BLaER1 treated with 17β-estradiol and CSF1 and Interleukin-3, amounts not matched to agents 10 nM and 100 nM (cell line): ENCODE results near the gene PIP5KL1.

Experiments used
- H3K27ac ChIP-seq, 11 experiments: shearing (Covaris generic); formaldehyde crosslinking; 2 replicates each; pipeline ENCODE4 v1.8.1; 2022
- H3K27me3 ChIP-seq, 11 experiments: shearing (Covaris generic); formaldehyde crosslinking; 2 replicates each; pipeline ENCODE4 v1.8.1; 2022
- H3K36me3 ChIP-seq, 11 experiments: shearing (Covaris generic); formaldehyde crosslinking; 2 replicates each; pipeline ENCODE4 v1.8.1; 2022
- H3K4me1 ChIP-seq, 10 experiments: shearing (Covaris generic); formaldehyde crosslinking; 2 replicates each; pipeline ENCODE4 v1.8.1; 2022
- H3K4me2 ChIP-seq, 11 experiments: shearing (Covaris generic); formaldehyde crosslinking; 2 replicates each; pipeline ENCODE4 v1.8.1; 2022
- H3K4me3 ChIP-seq, 10 experiments: shearing (Covaris generic); formaldehyde crosslinking; 2 replicates each; pipeline ENCODE4 v1.8.1; 2022
- H3K9ac ChIP-seq, 11 experiments: shearing (Covaris generic); formaldehyde crosslinking; 2 replicates each; pipeline ENCODE4 v1.8.1; 2022
- H3K9me3 ChIP-seq, 11 experiments: shearing (Covaris generic); formaldehyde crosslinking; replicated peaks in 1 of 11; 2 replicates each; pipeline ENCODE4 v1.8.1; 2022
- H4K20me1 ChIP-seq, 11 experiments: shearing (Covaris generic); formaldehyde crosslinking; 2 replicates each; pipeline ENCODE4 v1.8.1; 2022
- Cebpa-rat ChIP-seq, 11 experiments: shearing (Covaris generic); IDR thresholded peaks; 2 replicates each; pipeline ENCODE4 v1.8.1; 2022

PIP5KL1 gene

DNA sequence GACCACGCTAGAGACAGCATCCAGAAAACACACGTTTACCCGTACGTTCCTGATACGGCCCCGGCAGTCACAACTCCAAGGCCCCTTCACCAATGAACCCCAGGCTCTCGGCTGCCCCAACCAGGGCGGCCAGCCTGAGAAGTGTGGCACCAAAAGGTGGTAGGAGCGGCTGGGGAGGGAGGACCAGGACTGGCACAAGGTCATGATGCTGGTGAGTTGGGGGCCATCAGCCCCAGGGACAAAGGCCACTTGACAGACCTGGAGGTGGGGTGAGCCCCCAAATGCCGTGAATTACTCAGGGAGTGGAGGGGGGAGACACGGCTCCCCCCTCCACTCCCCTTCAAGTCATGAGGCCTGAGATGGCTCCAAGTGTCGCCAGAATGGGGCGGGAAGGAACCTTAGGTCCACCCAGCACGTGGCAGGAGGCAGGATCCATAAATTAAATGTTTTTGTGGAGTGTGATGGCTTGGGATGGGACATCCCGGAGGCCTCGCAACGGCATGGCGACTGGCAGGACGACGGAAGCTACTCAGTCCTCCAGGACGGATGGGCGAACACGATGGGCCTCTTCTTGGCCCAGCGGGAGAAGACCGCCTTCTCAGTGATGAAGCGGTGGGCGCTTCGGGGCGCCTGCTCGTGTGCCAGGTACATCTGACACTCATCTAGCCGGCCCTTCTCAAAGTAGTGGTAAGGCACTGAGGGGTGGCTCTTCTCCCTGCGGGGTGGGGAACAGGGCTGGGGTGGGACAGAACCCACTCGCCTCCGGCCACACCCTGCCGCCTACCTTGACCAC, 22.5 kb downstream of the PIP5KL1 start:
- Histone ChIP-seq H3K27me3 (no peaks in the 10 kb centered on the region), H4K20me1 (peaks cover 0 to 45% (median 15%) of the 10 kb centered on the region in 11 experiments; a peak in 10 of 22 replicates), H3K36me3 (peaks cover 21 to 59% (median 53%) of the 10 kb centered on the region in 11 experiments), H3K4me2 (peak overlapping the region in 10 of 11 experiments; percentile 84 to 100 (median 93); a peak in 17 of 22 replicates), H3K9ac (peak overlapping the region in 8 of 11 experiments; percentile 32 to 80 (median 76); a peak in 16 of 22 replicates), H3K4me1 (peaks cover 86 to 99% (median 95%) of the 10 kb centered on the region in 10 experiments), H3K27ac (peak overlapping the region in 9 of 11 experiments; percentile 45 to 90 (median 82); a peak in 18 of 22 replicates), H3K9me3 (no peaks in the 10 kb centered on the region), H3K4me3 (no peak overlapping the region)
- no peak for TF ChIP-seq Cebpa-rat (IDR thresholded peaks at IDR 0.05)

GRCh38 chr9:127905788-127906191, 24.8 kb downstream of the PIP5KL1 start:
- H3K27me3 ChIP-seq, result no peaks in the 10 kb centered on the region
- peak overlapping the region; percentile 78 to 90 (median 83) for H3K27ac ChIP-seq
- H3K36me3 ChIP-seq, result peaks cover 0 to 37% (median 30%) of the 10 kb centered on the region in 11 experiments; a peak in 21 of 22 replicates
- peaks cover 0 to 22% (median 5%) of the 10 kb centered on the region in 11 experiments; a peak in 7 of 22 replicates for H4K20me1 ChIP-seq
- H3K4me1 ChIP-seq, result peaks cover 83 to 99% (median 94%) of the 10 kb centered on the region in 10 experiments
- TF ChIP-seq Cebpa-rat (IDR thresholded peaks at IDR 0.05), result no peak
- H3K9ac ChIP-seq, result peak overlapping the region; percentile 68 to 83 (median 75)
- H3K9me3 ChIP-seq, result no peaks in the 10 kb centered on the region
- peak overlapping the region; percentile 84 to 100 (median 93) for H3K4me2 ChIP-seq
- peak overlapping the region; percentile 5 to 69 (median 40); a peak in 13 of 20 replicates for H3K4me3 ChIP-seq

DNA sequence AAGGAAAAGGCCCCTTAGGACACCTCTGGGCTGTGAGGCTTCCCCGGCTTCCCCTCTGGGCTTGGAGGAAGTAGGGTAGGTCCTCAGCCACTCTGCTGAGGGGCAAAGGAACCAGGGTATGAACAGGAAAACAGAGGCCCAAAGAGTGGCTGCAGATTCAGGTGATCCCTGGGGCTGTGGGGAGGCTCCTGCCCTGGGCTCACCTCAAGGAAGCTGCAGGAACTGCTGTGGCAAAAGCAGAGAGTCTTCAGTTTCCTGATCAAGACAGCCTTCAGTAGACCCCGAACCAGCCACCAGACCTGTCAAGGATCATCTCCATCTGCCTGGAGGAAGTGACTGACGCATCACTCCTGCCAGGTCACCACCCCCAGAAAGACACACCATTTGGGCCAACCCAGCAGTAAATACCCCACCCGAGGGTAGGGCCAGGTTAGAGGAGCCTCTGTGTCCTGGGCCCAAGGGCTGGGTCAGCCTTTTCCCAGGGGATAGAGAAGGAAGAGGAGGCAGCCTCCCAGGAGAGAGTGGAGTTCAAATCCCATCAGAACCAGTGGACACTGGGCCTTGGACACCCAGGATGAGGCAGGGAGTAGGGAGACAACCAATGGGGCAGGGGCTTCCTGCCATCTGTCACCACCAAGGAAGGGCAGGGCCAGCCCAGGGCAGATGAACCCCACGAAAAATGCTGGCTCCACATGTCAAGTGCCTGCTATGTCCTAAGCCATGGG, 25.4 kb downstream of the PIP5KL1 start:
- peaks cover 0 to 30% (median 25%) of the 10 kb centered on the region in 11 experiments; a peak in 21 of 22 replicates for H3K36me3 ChIP-seq
- peaks cover 81 to 99% (median 94%) of the 10 kb centered on the region in 10 experiments for H3K4me1 ChIP-seq
- TF ChIP-seq Cebpa-rat (IDR thresholded peaks at IDR 0.05), result no peak
- peak overlapping the region; percentile 68 to 83 (median 75) for H3K9ac ChIP-seq
- peak overlapping the region; percentile 18 to 69 (median 40); a peak in 17 of 20 replicates for H3K4me3 ChIP-seq
- H4K20me1 ChIP-seq, result peaks cover 0 to 16% (median 0%) of the 10 kb centered on the region in 11 experiments; a peak in 5 of 22 replicates
- no peaks in the 10 kb centered on the region for H3K9me3 ChIP-seq
- H3K4me2 ChIP-seq, result peak overlapping the region; percentile 84 to 100 (median 93)
- no peaks in the 10 kb centered on the region for H3K27me3 ChIP-seq
- peak overlapping the region; percentile 78 to 90 (median 83) for H3K27ac ChIP-seq

- Histone ChIP-seq H3K9ac (peak overlapping the region; percentile 68 to 83 (median 75)), H3K27ac (peak overlapping the region; percentile 78 to 90 (median 83)), H3K4me3 (peak overlapping the region; percentile 18 to 69 (median 40); a peak in 17 of 20 replicates), H3K4me2 (peak overlapping the region; percentile 84 to 100 (median 93)), H3K36me3 (peaks cover 0 to 25% (median 19%) of the 10 kb centered on the region in 11 experiments; a peak in 21 of 22 replicates), H3K4me1 (peaks cover 81 to 99% (median 94%) of the 10 kb centered on the region in 10 experiments), H4K20me1 (peaks cover 0 to 10% (median 0%) of the 10 kb centered on the region in 11 experiments; a peak in 3 of 22 replicates), H3K9me3 (no peaks in the 10 kb centered on the region), H3K27me3 (no peaks in the 10 kb centered on the region)
- no peak for TF ChIP-seq Cebpa-rat (IDR thresholded peaks at IDR 0.05)
Measured at GRCh38 chr9:127904561-127905003, 26.0 kb downstream of the PIP5KL1 start.

DNA sequence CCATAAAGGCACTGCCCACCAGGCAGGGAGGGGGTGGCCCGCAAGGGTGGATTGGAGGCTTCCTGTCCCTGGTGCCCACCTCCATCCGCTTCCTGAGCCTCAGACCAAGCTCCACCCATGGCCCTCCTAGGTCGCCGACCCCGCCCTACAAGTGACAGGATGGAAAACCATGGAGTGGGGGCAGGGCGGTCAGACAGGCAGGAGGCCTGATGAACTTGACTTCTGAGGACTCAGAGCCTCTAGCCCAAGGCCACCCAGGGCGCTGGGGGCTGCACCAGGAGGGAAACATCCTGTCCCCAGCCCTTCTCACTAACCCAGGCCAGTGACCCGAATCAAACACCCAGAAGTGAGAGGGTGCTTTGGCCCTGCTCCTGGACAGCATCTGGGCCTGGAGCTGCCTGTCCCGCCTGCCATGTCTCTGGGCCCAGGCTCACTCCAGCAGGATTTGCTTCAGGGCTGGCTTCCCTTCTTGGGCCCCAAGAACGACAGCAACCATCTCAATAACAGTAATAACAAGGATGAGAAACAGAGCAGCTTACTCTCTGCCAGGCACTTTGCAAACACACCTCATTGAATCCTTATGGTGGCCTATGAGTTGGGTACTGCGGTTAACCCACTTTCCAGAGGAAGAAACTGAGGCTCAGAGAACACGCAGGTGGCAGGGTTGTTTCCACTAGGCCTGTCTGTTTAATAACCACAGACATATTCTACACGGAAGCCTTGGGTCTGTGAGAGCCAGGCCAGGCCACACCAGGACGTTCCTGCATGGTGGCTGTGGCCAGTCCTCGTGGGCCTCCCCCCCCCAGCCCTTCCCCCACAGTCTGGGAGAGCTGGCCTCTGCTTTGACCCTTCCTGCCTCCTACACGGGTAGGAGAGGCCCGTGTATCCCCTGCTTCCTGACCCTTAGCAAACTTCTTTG, 26.8 kb downstream of the PIP5KL1 start:
- Histone ChIP-seq H3K4me3 (peak overlapping the region in 9 of 10 experiments; percentile 18 to 69 (median 43); a peak in 15 of 20 replicates), H3K9ac (peak overlapping the region; percentile 68 to 83 (median 75)), H3K27me3 (no peaks in the 10 kb centered on the region), H3K36me3 (peaks cover 0 to 19% (median 14%) of the 10 kb centered on the region in 11 experiments; a peak in 21 of 22 replicates), H3K4me2 (peak overlapping the region; percentile 84 to 100 (median 93)), H3K27ac (peak overlapping the region; percentile 78 to 90 (median 83)), H4K20me1 (peaks cover 0 to 9% (median 0%) of the 10 kb centered on the region in 11 experiments; a peak in 3 of 22 replicates), H3K9me3 (no peaks in the 10 kb centered on the region), H3K4me1 (peaks cover 80 to 94% (median 90%) of the 10 kb centered on the region in 10 experiments)
- no peak for TF ChIP-seq Cebpa-rat (IDR thresholded peaks at IDR 0.05)

DNA sequence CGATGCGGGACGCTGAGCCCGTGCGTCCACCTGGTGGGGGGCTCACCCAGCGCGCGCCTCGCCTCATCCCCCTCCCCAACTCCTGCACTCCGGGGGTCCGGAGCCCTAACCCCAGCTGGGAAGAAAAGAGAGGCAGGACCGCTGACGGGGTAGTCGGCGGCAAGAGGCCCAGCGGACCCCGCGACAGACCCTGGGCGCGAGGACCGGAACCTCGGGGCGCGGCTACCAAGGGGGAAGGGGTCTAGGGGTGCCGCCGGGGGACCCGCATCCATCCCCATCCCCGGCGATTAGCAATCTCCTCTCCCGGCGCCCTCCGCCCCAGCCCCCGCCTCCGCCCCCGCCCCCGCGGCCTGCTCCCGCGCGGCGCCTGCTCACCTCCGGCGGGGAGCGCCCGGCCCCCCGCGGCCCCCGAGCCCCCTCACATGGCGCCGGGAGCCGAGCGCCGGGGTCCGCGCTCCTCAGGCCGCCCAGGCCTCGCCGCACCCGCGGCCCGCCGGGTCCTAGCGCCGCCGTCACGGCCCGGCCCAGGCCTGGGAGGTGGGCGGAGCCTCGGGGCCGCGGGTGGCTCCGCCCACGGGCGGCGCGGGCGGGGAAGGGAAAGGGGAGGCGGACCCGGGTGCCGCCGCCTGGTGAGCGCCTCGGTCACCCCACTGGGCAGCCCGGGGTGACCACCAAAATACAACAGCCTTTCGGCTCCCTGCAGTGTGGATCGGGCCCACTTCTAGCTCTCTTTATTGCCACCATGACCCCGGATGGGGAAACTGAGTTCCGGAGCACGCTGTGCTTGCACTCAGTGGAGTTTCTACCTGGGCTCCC, 31.2 kb downstream of the PIP5KL1 start, which contains the start of gene ST6GALNAC6:
Gene ST6GALNAC6 (minus strand): TSS at position 476 of the 816 bp plus-strand sequence. CDS start 1,622 bp downstream, outside the sequence.
- Histone ChIP-seq H3K4me2 (peak within 1 kb of the TSS; percentile 90 to 99 (median 95)), H4K20me1 (peaks cover 6 to 43% (median 29%) of the 10 kb centered on the region in 11 experiments; a peak in 21 of 22 replicates), H3K9me3 (peaks cover 0 to 10% (median 0%) of the 10 kb centered on the region in 11 experiments; a peak in 5 of 22 replicates), H3K27ac (peak within 1 kb of the TSS; percentile 55 to 92 (median 89)), H3K36me3 (peaks cover 22 to 28% (median 27%) of the 10 kb centered on the region in 11 experiments), H3K9ac (peak within 1 kb of the TSS; percentile 86 to 96 (median 91)), H3K27me3 (no peaks in the 10 kb centered on the region), H3K4me1 (peaks cover 66 to 78% (median 75%) of the 10 kb centered on the region in 10 experiments), H3K4me3 (peak within 1 kb of the TSS; percentile 80 to 98 (median 95))
- no peak for TF ChIP-seq Cebpa-rat (IDR thresholded peaks at IDR 0.05)
